Endometrial microvascular endothelial cells (primary cell): ENCODE data around the gene TAS2R31. TPM values are rescaled to one million over a fixed set of nuclear protein-coding genes. Genes with fewer than 3 reads are reported as not detected.
"Not testable (repeated sequence)": the region's sequence is repeated elsewhere in the genome, so short reads cannot be mapped to it uniquely, and the experiment has no call there.

Experiments used
- in situ Hi-C: cut with HindIII; loops from 2 replicates; pipeline ENCODE4 v1.10.0; 2017; ENCODE audit warnings: low sequenced_read_pairs, low pct_unique_long_range_greater_than_20kb; ENCODE audit errors: inconsistent ontology term
- total RNA-seq: library from RNA; depleted of rRNA; stranded (reverse); fragments of >200 nt; gene quantifications from one replicate; pipeline ENCODE4 v1.2.3, GENCODE V29; 2015; ENCODE audit errors: inconsistent ontology term

TAS2R31 gene, protein sequence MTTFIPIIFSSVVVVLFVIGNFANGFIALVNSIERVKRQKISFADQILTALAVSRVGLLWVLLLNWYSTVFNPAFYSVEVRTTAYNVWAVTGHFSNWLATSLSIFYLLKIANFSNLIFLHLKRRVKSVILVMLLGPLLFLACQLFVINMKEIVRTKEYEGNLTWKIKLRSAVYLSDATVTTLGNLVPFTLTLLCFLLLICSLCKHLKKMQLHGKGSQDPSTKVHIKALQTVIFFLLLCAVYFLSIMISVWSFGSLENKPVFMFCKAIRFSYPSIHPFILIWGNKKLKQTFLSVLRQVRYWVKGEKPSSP
- total RNA-seq, result not detected

DNA sequence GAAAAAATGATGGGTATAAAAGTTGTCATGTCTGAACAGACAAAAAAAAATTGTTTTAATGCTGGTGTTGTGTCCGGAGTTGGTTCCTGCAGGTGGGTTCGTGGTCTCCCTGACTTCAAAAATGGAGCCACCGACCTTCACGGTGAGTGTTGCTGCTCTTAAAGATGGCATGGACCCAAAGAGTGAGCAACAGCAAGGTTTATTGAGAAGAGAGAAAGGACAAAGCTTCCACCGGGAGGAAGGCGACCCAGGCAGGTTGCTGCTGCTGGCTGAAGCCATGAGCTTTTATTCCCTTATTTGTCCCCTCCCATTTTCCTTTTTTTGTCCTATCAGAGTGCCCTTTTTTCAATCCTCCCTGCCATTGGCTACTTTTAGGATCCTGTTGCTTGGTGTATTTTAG lies at the start of gene TAS2R31:
Gene TAS2R31, minus strand, starts transcription at position 101 of the 400 bp plus-strand sequence. Its CDS starts 72 bp downstream, at position 29.
- in situ Hi-C loops, result no loop called here

GRCh38 chr12:11078246-11078645 lies 47.0 kb upstream of the TAS2R31 start:
- in situ Hi-C loops, result loop anchor here (10.0 kb wide), 1 partner anchor 63 kb away; no protein-coding TSS in a partner anchor

- in situ Hi-C loops, result loop anchor here (10.0 kb wide), 1 partner anchor 61 kb away; no protein-coding TSS in a partner anchor
Observed at GRCh38 chr12:11075642-11076041, 44.4 kb upstream of the TAS2R31 start.

DNA sequence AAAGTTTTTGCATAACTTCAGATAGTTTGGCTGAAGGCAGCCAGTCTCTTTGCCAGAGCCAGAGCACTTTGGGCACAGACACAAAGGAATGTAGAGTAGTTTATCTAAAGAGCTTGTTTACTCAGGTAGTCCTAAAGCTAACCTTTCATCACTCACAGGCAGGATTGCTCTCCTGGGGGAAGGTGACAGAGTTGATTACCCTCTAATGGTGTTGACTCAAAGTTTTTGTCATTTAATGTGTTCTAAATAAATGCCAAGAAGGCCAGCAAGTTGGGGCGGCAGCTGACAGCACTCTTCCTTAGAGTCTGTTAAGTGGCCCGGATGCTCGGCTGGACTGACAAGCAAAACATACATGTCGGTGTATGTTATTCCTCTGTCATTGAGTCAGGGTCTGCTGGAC lies 40.2 kb upstream of the TAS2R31 start:
- in situ Hi-C loops, result loop anchor here (10.0 kb wide), 1 partner anchor 57 kb away; no protein-coding TSS in a partner anchor

DNA sequence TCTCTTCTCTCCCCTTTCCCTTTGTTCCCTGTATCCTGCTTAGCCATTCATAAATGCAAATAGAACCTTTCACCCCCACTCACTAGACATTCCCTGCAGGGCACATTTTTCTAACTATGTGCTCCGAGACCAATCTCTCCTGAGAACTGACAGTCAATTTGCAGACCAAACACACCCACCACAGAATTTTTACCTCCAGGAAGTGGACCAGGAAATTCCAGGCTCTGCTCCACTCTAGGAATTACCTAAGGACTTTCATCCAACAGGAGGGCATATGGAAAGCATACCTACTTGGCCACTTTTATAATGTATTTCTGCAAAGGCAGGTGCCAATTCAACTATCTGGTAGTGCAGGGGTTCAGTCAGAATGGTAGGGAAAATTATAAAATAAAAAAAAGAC lies 39.8 kb upstream of the TAS2R31 start:
- in situ Hi-C loops, result loop anchor here (10.0 kb wide), 1 partner anchor 56 kb away; no protein-coding TSS in a partner anchor

GRCh38 chr12:11069854-11070365 lies 38.7 kb upstream of the TAS2R31 start:
- in situ Hi-C loops, result loop anchor here (10.0 kb wide), 1 partner anchor 55 kb away; no protein-coding TSS in a partner anchor

- in situ Hi-C loops, result no loop called here
Observed at GRCh38 chr12:11067514-11067913, 36.3 kb upstream of the TAS2R31 start.

DNA sequence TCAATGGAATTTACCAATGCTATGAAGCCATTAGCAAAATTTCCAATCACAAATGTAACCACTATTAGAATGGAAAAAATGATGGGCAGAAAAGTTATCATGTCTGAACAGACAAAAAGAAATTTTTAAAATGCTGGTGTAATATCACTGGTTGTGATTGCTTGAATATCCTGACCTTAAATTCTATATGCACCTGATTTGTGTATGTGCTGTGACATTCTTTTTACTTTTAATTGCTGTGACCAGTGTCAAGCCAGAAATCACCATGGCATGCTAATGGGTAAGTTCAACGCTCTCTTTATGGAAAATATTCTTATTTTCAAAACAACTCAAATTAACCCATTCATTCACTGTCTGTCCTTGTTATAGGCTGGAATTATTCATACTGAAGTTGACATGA lies 31.0 kb upstream of the TAS2R31 start, which contains the start of gene TAS2R46:
Gene TAS2R46, minus strand, starts transcription at position 101 of the 400 bp plus-strand sequence. Its CDS starts 0 bp downstream, at position 101.
- in situ Hi-C loops, result not testable (repeated sequence)

DNA sequence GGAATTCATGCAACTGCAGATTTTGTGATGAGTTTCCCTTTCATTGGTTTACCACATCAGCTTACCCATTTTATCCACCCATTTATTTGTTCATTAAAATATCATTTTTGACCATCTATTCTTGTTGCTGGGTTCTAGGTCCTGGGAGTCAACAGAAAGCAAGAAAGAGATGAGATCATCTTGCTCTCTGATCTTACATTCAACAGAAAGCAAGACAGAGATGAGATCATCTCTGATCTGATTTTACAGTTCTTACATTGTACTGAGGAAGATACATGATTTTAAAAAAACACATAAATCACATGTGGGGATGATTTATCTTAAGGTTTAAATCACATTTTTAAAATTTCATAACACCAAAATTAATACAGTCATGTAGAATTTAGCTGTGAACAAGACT lies 28.6 kb upstream of the TAS2R31 start:
- in situ Hi-C loops, result no loop called here

GRCh38 chr12:11059041-11059440 lies 27.8 kb upstream of the TAS2R31 start:
- in situ Hi-C loops, result no loop called here

DNA sequence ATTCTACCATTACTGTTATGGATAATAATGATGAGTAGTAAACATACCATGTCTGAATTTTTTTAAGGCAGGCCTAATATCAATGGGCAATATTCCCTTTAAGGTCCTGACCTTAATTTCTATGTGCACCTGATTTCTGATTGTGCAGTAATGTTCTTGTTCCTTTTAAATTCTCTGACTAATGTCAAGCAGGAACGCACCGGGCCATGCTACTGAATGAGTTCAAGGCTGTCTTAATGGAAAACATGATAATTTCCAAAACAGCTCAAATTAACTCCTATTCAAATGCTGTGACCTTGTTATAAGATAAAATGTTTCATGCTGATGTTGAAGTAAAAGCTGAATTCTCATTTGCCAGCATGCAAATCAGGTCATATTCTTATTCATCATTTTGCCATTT lies 24.1 kb upstream of the TAS2R31 start:
- in situ Hi-C loops, result no loop called here

- in situ Hi-C loops, result not testable (repeated sequence)
Observed at GRCh38 chr12:11049806-11050531, 18.8 kb upstream of the TAS2R31 start.

GRCh38 chr12:11041366-11041765 lies 10.2 kb upstream of the TAS2R31 start:
- in situ Hi-C loops, result not testable (repeated sequence)

DNA sequence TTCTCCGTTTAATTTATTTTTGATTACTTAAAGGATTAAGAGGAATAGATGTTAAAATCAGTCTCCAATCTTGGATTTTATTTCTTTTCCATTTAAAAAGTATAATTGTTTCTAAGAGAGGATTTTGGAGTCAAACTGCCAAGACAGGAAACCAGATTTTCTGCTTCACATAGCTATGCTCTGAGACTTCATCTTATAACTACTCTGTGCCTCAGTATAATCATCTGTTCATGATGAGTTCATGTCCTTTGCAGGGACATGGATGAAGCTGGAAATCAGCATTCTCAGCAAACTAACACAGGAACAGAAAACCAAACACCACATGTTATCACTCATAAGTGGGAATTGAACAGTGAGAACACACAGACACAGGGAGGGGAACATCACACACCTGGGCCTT lies 9.0 kb upstream of the TAS2R31 start:
- in situ Hi-C loops, result no loop called here

GRCh38 chr12:11039171-11039570 lies 8.0 kb upstream of the TAS2R31 start:
- in situ Hi-C loops, result no loop called here

DNA sequence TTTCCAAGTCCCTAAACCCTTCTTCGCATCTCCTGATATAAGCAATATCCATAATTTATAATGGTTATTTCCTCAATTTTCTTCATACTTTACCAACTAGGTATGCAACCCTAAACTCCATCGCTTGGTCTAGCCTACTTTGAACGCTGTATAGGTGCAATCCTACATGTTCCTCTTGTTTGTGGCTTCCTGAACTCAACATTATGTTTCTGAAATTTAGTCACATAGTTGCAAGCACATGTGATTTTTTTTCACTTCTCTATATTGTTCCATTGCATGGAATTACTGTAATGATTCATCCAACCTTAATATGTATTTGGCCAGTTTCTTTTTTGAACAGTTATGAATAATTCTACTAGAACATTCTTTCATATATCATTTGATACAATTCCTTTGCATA lies 2.8 kb upstream of the TAS2R31 start:
- in situ Hi-C loops, result not testable (repeated sequence)

DNA sequence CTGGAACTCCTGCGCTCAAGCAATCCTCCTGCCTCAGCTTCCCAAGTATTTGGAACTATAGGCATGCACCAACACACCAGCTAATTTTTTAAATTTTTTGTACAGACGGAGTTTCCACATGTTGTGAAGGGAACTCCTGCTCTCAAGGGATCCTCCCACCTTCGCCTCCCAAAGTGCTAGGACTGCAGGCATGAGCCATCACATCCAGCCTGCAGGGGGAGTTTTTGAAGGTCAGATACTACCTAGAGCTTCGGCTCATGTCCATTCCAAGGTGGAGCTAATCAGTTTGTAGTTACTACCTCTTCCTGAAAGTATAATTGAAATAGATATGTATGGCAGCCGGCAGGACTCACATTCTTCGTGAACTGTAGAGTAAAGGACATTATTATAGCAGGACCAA lies 5.1 kb downstream of the TAS2R31 start:
- in situ Hi-C loops, result no loop called here

DNA sequence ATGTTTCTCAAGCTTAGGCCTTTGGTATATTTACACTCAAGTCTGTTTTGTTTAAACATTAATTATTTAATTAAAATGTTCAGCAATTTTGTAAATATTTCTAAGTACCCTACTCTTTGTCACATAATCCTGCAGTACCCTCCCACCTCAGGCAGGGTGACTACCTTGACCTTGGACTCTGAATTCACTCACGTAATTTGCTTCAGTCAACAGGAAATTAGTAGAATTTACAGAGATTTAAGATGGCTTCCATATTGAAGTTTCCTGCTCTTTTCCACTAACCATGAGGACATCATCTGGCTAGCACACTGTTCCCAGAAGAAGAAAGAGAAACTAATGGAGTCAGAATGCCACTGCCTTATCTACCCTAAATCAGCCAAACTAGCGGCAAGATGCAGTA lies 7.8 kb downstream of the TAS2R31 start:
- in situ Hi-C loops, result no loop called here

- in situ Hi-C loops, result no loop called here
Observed at GRCh38 chr12:11022520-11022919, 8.7 kb downstream of the TAS2R31 start, which contains the start of gene TAS2R19. Gene TAS2R19 (minus strand): TSS chr12:11022620. CDS start chr12:11022571, 49 bp downstream.
